Measurements from ENCODE around the gene MCF2. TPM values are rescaled to one million over a fixed set of nuclear protein-coding genes. Genes with fewer than 3 reads are reported as not detected.

The MCF2 gene
- total and polyA plus RNA-seq, 4 experiments from 2014 or later = 0.09 to 0.55 (median 0.47) TPM; not detected in 1

DNA sequence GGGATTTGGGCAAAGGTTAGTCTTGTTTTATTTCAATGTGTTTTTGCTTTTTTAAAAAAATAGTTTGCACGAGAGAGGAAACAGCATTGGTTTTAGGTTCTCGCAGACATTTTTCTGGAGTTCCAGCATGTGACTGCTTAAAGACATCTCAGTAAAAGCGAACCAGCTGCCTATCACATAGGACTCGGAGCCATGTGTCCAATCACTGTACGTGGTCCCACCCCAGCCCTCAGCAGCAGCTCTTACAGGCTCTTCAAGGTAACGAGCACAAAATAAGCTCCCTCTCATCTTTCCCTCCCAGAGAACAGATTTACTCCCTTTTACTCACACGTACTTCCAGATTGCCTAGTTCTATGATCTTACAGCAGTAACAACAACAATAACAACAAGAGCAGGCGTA lies 68.7 kb downstream of the MCF2 start:
- DNase-seq = no peak

DNA sequence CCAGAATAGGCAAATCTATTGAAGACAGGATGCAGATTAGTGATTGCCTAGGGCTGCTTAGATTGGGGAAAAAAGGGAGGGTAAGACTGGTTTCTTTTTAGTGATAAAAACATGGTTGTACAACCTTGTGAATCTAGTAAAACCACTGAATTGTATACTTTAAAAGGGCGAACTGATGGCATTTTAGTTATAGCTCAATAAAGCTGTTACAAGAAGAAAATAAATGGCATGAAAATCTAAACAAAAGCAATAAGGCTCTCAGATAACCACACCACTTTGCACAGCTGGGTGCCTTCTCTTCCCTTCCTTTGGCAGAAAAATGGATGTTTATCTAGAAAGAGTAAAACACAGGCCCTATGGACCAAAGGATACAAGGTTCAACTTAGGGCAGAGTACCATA lies 107.9 kb downstream of the MCF2 start:
- Mint-ChIP-seq H3K36me3 (no peaks in the 10 kb centered on the region), H3K4me3 (no peak overlapping the region), H3K9me3 (peaks cover 0 to 3% (median 0%) of the 10 kb centered on the region in 8 donors), H3K27me3 (no peaks in the 10 kb centered on the region), H3K4me1 (no peaks in the 10 kb centered on the region), H3K27ac (no peak overlapping the region)
- no peaks in the 10 kb centered on the region for H3K9me3 ChIP-seq (ENCODE audit: control insufficient read depth in 1 of 2, low read length in 2 of 2)
- intact Hi-C loops (cut with micrococcal nuclease) = no loop called here
- H3K4me1 ChIP-seq (ENCODE audit: insufficient read depth, low read length) = no peaks in the 10 kb centered on the region
- CTCF ChIA-PET (ENCODE audit: partially characterized antibody) = no interaction called here
- DNase-seq = no peak
- no peak overlapping the region for H3K4me3 ChIP-seq (ENCODE audit: low read length in 2 of 2)
- no peaks in the 10 kb centered on the region for H3K36me3 ChIP-seq (ENCODE audit: insufficient read depth, low read length)
- no peak overlapping the region for H3K27ac ChIP-seq (ENCODE audit: low read depth, low read length)
- POLR2A ChIA-PET (ENCODE audit: partially characterized antibody) = no interaction called here
- no peaks in the 10 kb centered on the region for H3K27me3 ChIP-seq (ENCODE audit: insufficient read depth, low read length)

More for the DNA sequence above, 68.7 kb downstream of the MCF2 start:
- intact Hi-C loops (cut with micrococcal nuclease) = no loop called here
- no peaks in the 10 kb centered on the region for H3K4me1 ChIP-seq (ENCODE audit: insufficient read depth, low read length)
- no peaks in the 10 kb centered on the region for H3K36me3 ChIP-seq (ENCODE audit: insufficient read depth, low read length)
- no peaks in the 10 kb centered on the region for H3K9me3 Mint-ChIP-seq
- no peaks in the 10 kb centered on the region for H3K9me3 ChIP-seq (ENCODE audit: control insufficient read depth in 1 of 2, low read length in 2 of 2)
- H3K27ac Mint-ChIP-seq = no peak overlapping the region
- H3K4me1 Mint-ChIP-seq = no peaks in the 10 kb centered on the region
- POLR2A ChIA-PET (ENCODE audit: partially characterized antibody) = no interaction called here
- H3K27ac ChIP-seq (ENCODE audit: low read depth, low read length) = no peak overlapping the region
- H3K27me3 ChIP-seq (ENCODE audit: insufficient read depth, low read length) = no peaks in the 10 kb centered on the region
- H3K4me3 Mint-ChIP-seq = no peak overlapping the region
- H3K36me3 Mint-ChIP-seq = no peaks in the 10 kb centered on the region
- no peak overlapping the region for H3K4me3 ChIP-seq (ENCODE audit: low read length in 2 of 2)
- CTCF ChIA-PET (ENCODE audit: partially characterized antibody) = no interaction called here
- H3K27me3 Mint-ChIP-seq = no peaks in the 10 kb centered on the region

DNA sequence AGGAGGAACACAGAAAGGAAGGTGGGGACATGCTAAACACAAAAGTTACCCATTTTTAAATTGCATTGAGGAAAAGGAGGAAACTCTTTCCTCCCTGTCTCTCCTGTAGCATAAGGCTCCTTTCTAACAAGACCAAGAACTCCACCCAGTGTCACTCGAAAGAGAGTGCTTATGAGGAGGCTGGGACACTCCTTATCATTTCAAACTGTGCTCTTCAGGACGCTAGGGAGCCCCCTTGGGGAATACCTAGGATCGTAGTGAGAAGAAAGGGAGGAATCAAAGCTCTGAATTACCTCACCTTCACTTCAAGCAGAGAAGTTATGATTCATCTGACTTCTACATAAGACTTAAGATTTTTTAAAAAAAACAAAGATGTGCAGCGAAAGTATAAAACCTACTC lies 111.9 kb downstream of the MCF2 start:
- no peaks in the 10 kb centered on the region for H3K4me1 ChIP-seq (ENCODE audit: insufficient read depth, low read length)
- Mint-ChIP-seq H3K27me3 (no peaks in the 10 kb centered on the region), H3K27ac (no peak overlapping the region), H3K36me3 (no peaks in the 10 kb centered on the region), H3K4me3 (no peak overlapping the region), H3K9me3 (peaks cover 0 to 3% (median 0%) of the 10 kb centered on the region in 8 donors), H3K4me1 (no peaks in the 10 kb centered on the region)
- no peak overlapping the region for H3K4me3 ChIP-seq (ENCODE audit: low read length in 2 of 2)
- no peak overlapping the region for H3K27ac ChIP-seq (ENCODE audit: low read depth, low read length)
- intact Hi-C loops (cut with micrococcal nuclease) = no loop called here
- H3K36me3 ChIP-seq (ENCODE audit: insufficient read depth, low read length) = no peaks in the 10 kb centered on the region
- no peak for DNase-seq
- no peaks in the 10 kb centered on the region for H3K9me3 ChIP-seq (ENCODE audit: control insufficient read depth in 1 of 2, low read length in 2 of 2)
- CTCF ChIA-PET (ENCODE audit: partially characterized antibody) = no interaction called here
- no peaks in the 10 kb centered on the region for H3K27me3 ChIP-seq (ENCODE audit: insufficient read depth, low read length)
- POLR2A ChIA-PET (ENCODE audit: partially characterized antibody) = no interaction called here

DNA sequence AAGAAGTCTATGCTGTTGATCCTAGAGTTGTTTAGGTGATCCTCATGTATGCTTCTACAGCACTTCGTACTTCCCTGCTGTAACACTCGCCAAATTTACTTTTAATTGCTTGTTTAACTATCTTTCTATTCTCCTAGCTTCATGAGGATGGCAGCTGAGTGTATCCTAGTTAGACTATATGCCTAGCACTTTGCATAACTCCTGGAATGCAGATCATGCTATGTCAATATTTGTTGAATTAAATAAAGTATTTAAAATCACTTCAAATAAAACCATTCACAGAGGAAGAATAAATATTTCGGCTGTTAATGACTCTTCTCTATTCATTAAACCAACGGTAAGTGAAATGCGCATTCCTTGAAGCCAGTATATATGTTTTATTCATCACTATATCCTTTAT lies 122.4 kb downstream of the MCF2 start:
- no peaks in the 10 kb centered on the region for H3K27me3 Mint-ChIP-seq
- CTCF ChIA-PET (ENCODE audit: partially characterized antibody) = no interaction called here
- no peak for DNase-seq
- no peaks in the 10 kb centered on the region for H3K9me3 ChIP-seq (ENCODE audit: control insufficient read depth in 1 of 2, low read length in 2 of 2)
- no peaks in the 10 kb centered on the region for H3K36me3 Mint-ChIP-seq
- H3K27ac Mint-ChIP-seq = no peak overlapping the region
- no peaks in the 10 kb centered on the region for H3K4me1 ChIP-seq (ENCODE audit: insufficient read depth, low read length)
- no peak overlapping the region for H3K4me3 ChIP-seq (ENCODE audit: low read length in 2 of 2)
- no peaks in the 10 kb centered on the region for H3K36me3 ChIP-seq (ENCODE audit: insufficient read depth, low read length)
- intact Hi-C loops (cut with micrococcal nuclease) = no loop called here
- H3K4me3 Mint-ChIP-seq = no peak overlapping the region
- no peaks in the 10 kb centered on the region for H3K4me1 Mint-ChIP-seq
- H3K27me3 ChIP-seq (ENCODE audit: insufficient read depth, low read length) = no peaks in the 10 kb centered on the region
- POLR2A ChIA-PET (ENCODE audit: partially characterized antibody) = no interaction called here
- no peaks in the 10 kb centered on the region for H3K9me3 Mint-ChIP-seq
- H3K27ac ChIP-seq (ENCODE audit: low read depth, low read length) = no peak overlapping the region

DNA sequence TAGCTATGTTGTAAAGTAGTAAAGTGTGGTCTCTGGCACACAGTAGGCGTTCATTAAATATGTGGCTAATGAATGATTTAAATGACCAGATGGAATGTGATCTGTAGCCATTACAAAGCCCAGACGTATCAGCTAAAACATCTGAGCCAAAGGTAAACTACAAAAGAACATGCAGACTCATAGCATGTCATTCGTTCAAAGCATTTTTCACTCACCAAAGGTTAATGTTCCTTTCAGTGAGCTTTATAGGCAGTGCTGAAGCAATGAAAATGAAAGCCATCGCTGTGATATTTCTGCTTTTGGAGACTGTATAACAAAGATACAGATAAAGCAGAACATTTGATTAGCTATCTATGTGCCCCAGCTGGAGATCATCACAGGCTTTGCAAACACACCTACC lies 126.9 kb downstream of the MCF2 start:
- Mint-ChIP-seq H3K9me3 (no peaks in the 10 kb centered on the region), H3K27me3 (peaks cover 0 to 1% of the 10 kb centered on the region in 2 donors), H3K4me1 (no peaks in the 10 kb centered on the region), H3K4me3 (no peak overlapping the region), H3K36me3 (no peaks in the 10 kb centered on the region), H3K27ac (no peak overlapping the region)
- Histone ChIP-seq H3K4me3 (ENCODE audit: low read length in 2 of 2) (no peak overlapping the region), H3K36me3 (ENCODE audit: insufficient read depth, low read length) (no peaks in the 10 kb centered on the region), H3K4me1 (ENCODE audit: insufficient read depth, low read length) (no peaks in the 10 kb centered on the region), H3K27me3 (ENCODE audit: insufficient read depth, low read length) (no peaks in the 10 kb centered on the region), H3K9me3 (ENCODE audit: control insufficient read depth in 1 of 2, low read length in 2 of 2) (no peaks in the 10 kb centered on the region), H3K27ac (ENCODE audit: low read depth, low read length) (no peak overlapping the region)
- POLR2A ChIA-PET (ENCODE audit: partially characterized antibody) = no interaction called here
- intact Hi-C loops (cut with micrococcal nuclease) = no loop called here
- CTCF ChIA-PET (ENCODE audit: partially characterized antibody) = no interaction called here
- DNase-seq = no peak

DNA sequence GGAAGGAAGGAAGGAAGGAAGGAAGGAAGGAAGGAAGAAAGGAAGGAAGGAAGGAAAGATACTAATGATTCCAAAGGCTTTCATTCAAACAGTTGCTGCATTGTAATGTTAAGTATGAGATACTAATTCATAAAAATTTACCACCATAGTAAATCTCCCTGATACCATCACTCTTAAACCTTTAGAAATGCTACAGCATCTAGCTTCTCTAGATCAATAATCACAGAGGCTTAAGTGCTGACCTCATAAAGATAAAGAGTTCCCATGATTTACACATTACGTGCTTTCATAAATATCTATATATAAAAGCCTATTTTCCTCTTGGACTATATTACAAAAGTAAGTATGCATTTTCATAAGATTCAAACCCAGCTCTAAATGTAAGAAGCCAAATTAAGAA lies 141.0 kb downstream of the MCF2 start:
- H3K27me3 Mint-ChIP-seq = peaks cover 0 to 1% of the 10 kb centered on the region in 2 donors
- no peak for DNase-seq
- intact Hi-C loops (cut with micrococcal nuclease) = no loop called here
- H3K27ac ChIP-seq (ENCODE audit: low read depth, low read length) = no peak overlapping the region
- CTCF ChIA-PET (ENCODE audit: partially characterized antibody) = no interaction called here
- no peaks in the 10 kb centered on the region for H3K4me1 Mint-ChIP-seq
- H3K4me3 ChIP-seq (ENCODE audit: low read length in 2 of 2) = no peak overlapping the region
- no peaks in the 10 kb centered on the region for H3K4me1 ChIP-seq (ENCODE audit: insufficient read depth, low read length)
- H3K27me3 ChIP-seq (ENCODE audit: insufficient read depth, low read length) = no peaks in the 10 kb centered on the region
- no peaks in the 10 kb centered on the region for H3K9me3 ChIP-seq (ENCODE audit: control insufficient read depth in 1 of 2, low read length in 2 of 2)
- no peak overlapping the region for H3K27ac Mint-ChIP-seq
- H3K9me3 Mint-ChIP-seq = no peaks in the 10 kb centered on the region
- H3K36me3 Mint-ChIP-seq = no peaks in the 10 kb centered on the region
- H3K36me3 ChIP-seq (ENCODE audit: insufficient read depth, low read length) = no peaks in the 10 kb centered on the region
- H3K4me3 Mint-ChIP-seq = no peak overlapping the region
- POLR2A ChIA-PET (ENCODE audit: partially characterized antibody) = no interaction called here

DNA sequence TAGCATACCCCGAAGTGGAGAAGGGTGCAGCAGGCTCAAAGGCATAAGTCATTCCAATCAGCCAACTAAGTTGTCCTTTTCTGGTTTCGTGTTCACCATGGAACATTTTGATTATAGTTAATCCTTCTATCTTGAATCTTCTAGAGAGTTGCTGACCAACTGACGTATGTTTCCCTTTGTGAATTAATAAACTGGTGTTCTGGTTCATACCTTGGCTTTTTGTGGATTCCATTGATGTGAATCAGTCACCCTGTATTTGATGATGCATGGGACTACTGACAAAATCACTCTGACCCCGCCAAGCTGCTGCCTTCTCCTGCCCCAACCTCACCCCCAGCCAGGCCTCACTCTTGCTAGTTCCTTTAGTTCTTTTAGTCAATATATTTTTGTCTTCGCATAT lies 144.7 kb downstream of the MCF2 start:
- Histone ChIP-seq H3K27me3 (ENCODE audit: insufficient read depth, low read length) (no peaks in the 10 kb centered on the region), H3K27ac (ENCODE audit: low read depth, low read length) (no peak overlapping the region), H3K4me1 (ENCODE audit: insufficient read depth, low read length) (no peaks in the 10 kb centered on the region), H3K9me3 (ENCODE audit: control insufficient read depth in 1 of 2, low read length in 2 of 2) (no peaks in the 10 kb centered on the region), H3K4me3 (ENCODE audit: low read length in 2 of 2) (no peak overlapping the region), H3K36me3 (ENCODE audit: insufficient read depth, low read length) (no peaks in the 10 kb centered on the region)
- CTCF ChIA-PET (ENCODE audit: partially characterized antibody) = no interaction called here
- Mint-ChIP-seq H3K4me1 (no peaks in the 10 kb centered on the region), H3K27ac (no peak overlapping the region), H3K27me3 (peaks cover 0 to 2% of the 10 kb centered on the region in 2 donors), H3K36me3 (no peaks in the 10 kb centered on the region), H3K9me3 (no peaks in the 10 kb centered on the region), H3K4me3 (no peak overlapping the region)
- intact Hi-C loops (cut with micrococcal nuclease) = no loop called here
- POLR2A ChIA-PET (ENCODE audit: partially characterized antibody) = no interaction called here
- DNase-seq = no peak

DNA sequence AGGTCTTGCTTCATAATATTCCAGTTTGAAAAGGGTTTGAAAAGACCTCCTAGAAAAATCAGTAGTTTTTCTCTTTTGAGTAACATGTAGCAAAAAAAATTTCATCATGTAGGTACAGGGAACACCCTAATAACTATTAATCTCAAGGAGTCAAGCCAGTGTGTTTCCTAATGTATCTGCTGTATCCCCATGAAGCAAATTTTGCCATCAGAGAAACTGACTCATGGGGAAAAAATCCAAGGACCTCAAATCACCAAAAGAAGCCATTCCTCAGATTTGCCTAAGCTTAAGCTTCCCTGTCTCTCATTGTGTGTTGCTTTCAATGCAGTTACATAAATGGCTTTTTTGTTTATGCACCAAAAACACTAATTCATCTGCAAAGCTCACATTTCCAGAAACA lies 147.7 kb downstream of the MCF2 start:
- Histone ChIP-seq H3K9me3 (ENCODE audit: control insufficient read depth in 1 of 2, low read length in 2 of 2) (no peaks in the 10 kb centered on the region), H3K27me3 (ENCODE audit: insufficient read depth, low read length) (no peaks in the 10 kb centered on the region), H3K36me3 (ENCODE audit: insufficient read depth, low read length) (no peaks in the 10 kb centered on the region), H3K4me3 (ENCODE audit: low read length in 2 of 2) (no peak overlapping the region), H3K27ac (ENCODE audit: low read depth, low read length) (no peak overlapping the region), H3K4me1 (ENCODE audit: insufficient read depth, low read length) (no peaks in the 10 kb centered on the region)
- H3K27me3 Mint-ChIP-seq = peaks cover 0 to 1% of the 10 kb centered on the region in 2 donors
- no peaks in the 10 kb centered on the region for H3K4me1 Mint-ChIP-seq
- H3K4me3 Mint-ChIP-seq = no peak overlapping the region
- ChIA-PET POLR2A (ENCODE audit: partially characterized antibody) (no interaction called here), CTCF (ENCODE audit: partially characterized antibody) (no interaction called here)
- no peak overlapping the region for H3K27ac Mint-ChIP-seq
- intact Hi-C loops (cut with micrococcal nuclease) = no loop called here
- H3K9me3 Mint-ChIP-seq = peaks cover 0 to 1% (median 0%) of the 10 kb centered on the region in 8 donors
- no peak for DNase-seq
- no peaks in the 10 kb centered on the region for H3K36me3 Mint-ChIP-seq

Data from CD4-positive, alpha-beta memory T cell (primary cell).